Measurements from ENCODE around the gene PPP2R5D. TPM values are rescaled to one million over a fixed set of nuclear protein-coding genes. Genes with fewer than 3 reads are reported as not detected.

Gene PPP2R5D
- total and polyA plus RNA-seq, 9 of the 15 experiments (the other 6 are each of a cell fraction or from before 2014, with no cell fraction given) = 1.3 to 96.1 (median 38.4) TPM

DNA sequence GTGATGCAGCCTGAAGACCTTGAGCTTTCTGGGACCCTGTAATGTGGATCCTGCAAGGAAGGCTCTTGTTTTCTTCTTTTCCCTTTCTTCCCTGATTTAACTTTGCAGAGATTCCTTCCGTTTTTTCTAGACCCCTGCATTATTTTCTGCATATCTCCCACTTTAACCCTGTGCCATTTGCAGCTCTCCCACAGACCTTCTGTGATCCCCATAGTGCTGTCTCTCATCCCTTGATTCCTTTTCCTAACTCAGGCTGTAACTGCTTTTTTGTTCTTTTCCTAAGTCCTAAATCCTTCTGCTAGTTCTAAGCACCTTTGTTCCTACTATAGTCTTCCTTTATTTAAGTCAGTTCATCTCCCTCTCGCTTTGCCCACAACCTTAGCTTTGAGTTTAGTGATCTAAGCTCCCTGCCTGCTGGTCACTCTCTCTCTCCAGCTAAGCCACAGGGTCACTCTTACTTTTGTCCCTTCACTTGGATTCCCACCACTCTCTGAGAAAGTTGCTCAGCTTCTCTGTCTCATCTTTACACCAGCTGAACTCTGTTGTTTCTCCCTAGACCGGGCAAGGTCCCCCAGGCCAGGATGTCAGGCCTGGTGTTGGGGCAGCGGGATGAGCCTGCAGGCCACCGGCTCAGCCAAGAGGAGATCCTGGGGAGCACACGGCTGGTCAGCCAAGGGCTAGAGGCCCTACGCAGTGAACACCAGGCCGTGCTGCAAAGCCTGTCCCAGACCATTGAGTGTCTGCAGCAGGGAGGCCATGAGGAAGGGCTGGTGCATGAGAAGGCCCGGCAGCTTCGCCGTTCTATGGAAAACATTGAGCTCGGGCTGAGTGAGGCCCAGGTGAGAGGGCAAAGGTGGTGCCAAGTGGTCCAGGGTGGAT, 76.6 kb downstream of the PPP2R5D start:
- H3K9me1 ChIP-seq (ENCODE audit: control insufficient read depth, insufficient read depth, low read length) = no peaks in the 10 kb centered on the region
- in situ Hi-C loops (cut with MboI) = no loop called here
- POLR2A ChIA-PET = interaction anchor here (0.6 to 1.0 kb wide), 6 partner anchors 10 to 161 kb away, joined by 3 to 5 read pairs (median 4); partner anchors contain the start of gene PTK7
- peak overlapping the region in 1 of 2 experiments; percentile 81; a peak in 2 of 4 replicates for H3K9ac ChIP-seq (ENCODE audit: insufficient read depth in 1 of 2, low read depth in 2 of 2, low read length in 2 of 2)
- no peak for TF ChIP-seq SP1 (CRISPR knock-in tag; IDR thresholded peaks at IDR 0.05)
- no peak for TF ChIP-seq MYNN (IDR thresholded peaks at IDR 0.05)
- 0 out of 2 replicates have a peak, but pooled peaks have one; percentile 49 for TF ChIP-seq MYNN (CRISPR knock-in tag; IDR thresholded peaks at IDR 0.05)
- H2AFZ ChIP-seq (ENCODE audit: low read depth, low read length) = 0 out of 2 replicates have a peak overlapping the region, but pooled peaks have one; percentile 98
- CTCF ChIA-PET (ENCODE audit: low intra/inter-chr PET ratio) = no interaction called here
- H4K20me1 ChIP-seq (replicated peaks; ENCODE audit: control insufficient read depth, insufficient read depth, low read length) = no peaks in the 10 kb centered on the region
- no peaks in the 10 kb centered on the region for H3K9me3 ChIP-seq (replicated peaks; ENCODE audit: control insufficient read depth, insufficient read depth, low read depth, low read length)
- no peak overlapping the region; the same call in 2 of the 3 replicates for H3K27ac ChIP-seq (ENCODE audit: extremely low read depth, low read depth, low read length)
- DNase-seq (ENCODE audit: extremely low read depth in 1 of 4, low spot score in 3 of 4) = no peak
- H3K4me1 ChIP-seq (replicated peaks in 1 of 2; ENCODE audit: control insufficient read depth in 2 of 2, insufficient read depth in 2 of 2, low read length in 2 of 2) = peaks cover 15 to 17% of the 10 kb centered on the region in 2 experiments
- BruUV-seq (replicated peaks) = TSS peak; percentile 66
- FAIRE-seq = no peak
- WGBS (ENCODE audit: insufficient coverage, low coverage, missing lambda C conversion rate) = 55% methylated on average over 12 of the region's 12 CpGs
- no peaks in the 10 kb centered on the region for H3K27me3 ChIP-seq (ENCODE audit: control insufficient read depth in 2 of 2, insufficient read depth in 2 of 2, low read length in 2 of 2)
- H3K4me3 ChIP-seq = no peak overlapping the region
- H3K4me2 ChIP-seq (ENCODE audit: insufficient read depth, low read length) = peak overlapping the region; percentile 96
- peaks cover 21% of the 10 kb centered on the region for H3K79me2 ChIP-seq (ENCODE audit: control insufficient read depth, insufficient read depth, low read length)
- intact Hi-C loops (cut with micrococcal nuclease) = no loop called here
- H3K36me3 ChIP-seq (ENCODE audit: control insufficient read depth, insufficient read depth, low read length) = peaks cover 27% of the 10 kb centered on the region
- ATAC-seq = no peak

DNA sequence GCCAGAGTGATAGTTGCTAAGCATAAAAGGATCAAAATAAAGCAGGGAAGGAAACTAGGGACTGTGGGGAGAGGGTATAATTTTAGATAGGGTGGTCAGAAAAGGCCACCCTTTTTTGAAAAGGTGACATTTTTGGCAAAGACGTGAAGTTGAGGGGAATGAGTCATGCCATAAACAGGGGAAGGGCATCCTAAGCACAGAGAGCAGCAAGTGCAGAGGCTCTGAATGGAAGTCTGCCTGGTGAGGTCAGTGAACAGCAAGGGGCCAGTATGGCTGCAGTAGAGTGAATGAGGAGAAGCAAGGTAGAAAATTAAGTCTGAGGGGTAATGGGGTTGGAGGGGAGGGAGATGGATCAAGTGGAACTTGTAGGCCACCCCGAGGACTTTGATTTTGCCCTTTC, 77.5 kb downstream of the PPP2R5D start:
- Histone ChIP-seq H3K36me3 (ENCODE audit: control insufficient read depth, insufficient read depth, low read length) (peaks cover 20% of the 10 kb centered on the region), H3K9me1 (ENCODE audit: control insufficient read depth, insufficient read depth, low read length) (no peaks in the 10 kb centered on the region), H3K27ac (ENCODE audit: extremely low read depth, low read depth, low read length) (no peak overlapping the region), H3K27me3 (ENCODE audit: control insufficient read depth in 2 of 2, insufficient read depth in 2 of 2, low read length in 2 of 2) (no peaks in the 10 kb centered on the region), H3K4me2 (ENCODE audit: insufficient read depth, low read length) (no peak overlapping the region), H3K4me1 (replicated peaks in 1 of 2; ENCODE audit: control insufficient read depth in 2 of 2, insufficient read depth in 2 of 2, low read length in 2 of 2) (peaks cover 15 to 17% of the 10 kb centered on the region in 2 experiments), H3K9me3 (replicated peaks; ENCODE audit: control insufficient read depth, insufficient read depth, low read depth, low read length) (no peaks in the 10 kb centered on the region), H3K79me2 (ENCODE audit: control insufficient read depth, insufficient read depth, low read length) (peaks cover 21% of the 10 kb centered on the region), H3K4me3 (no peak overlapping the region), H3K9ac (ENCODE audit: insufficient read depth in 1 of 2, low read depth in 2 of 2, low read length in 2 of 2) (no peak overlapping the region), H4K20me1 (replicated peaks; ENCODE audit: control insufficient read depth, insufficient read depth, low read length) (no peaks in the 10 kb centered on the region), H2AFZ (ENCODE audit: low read depth, low read length) (no peak overlapping the region)
- no TSS peak for BruUV-seq (replicated peaks)
- ATAC-seq = no peak
- intact Hi-C loops (cut with micrococcal nuclease) (no loop called here), in situ Hi-C loops (cut with MboI) (no loop called here)
- POLR2A ChIA-PET = interaction anchor here (1.0 kb wide), 1 partner anchor 11 kb away, joined by 4 read pairs; no protein-coding TSS in a partner anchor
- DNase-seq (ENCODE audit: extremely low read depth in 1 of 4, low spot score in 3 of 4) = no peak
- no peak for FAIRE-seq
- CTCF ChIA-PET (ENCODE audit: low intra/inter-chr PET ratio) = no interaction called here
- 13% methylated on average over 2 of the region's 2 CpGs for WGBS (ENCODE audit: insufficient coverage, low coverage, missing lambda C conversion rate)
- TF ChIP-seq, protein P1, sequence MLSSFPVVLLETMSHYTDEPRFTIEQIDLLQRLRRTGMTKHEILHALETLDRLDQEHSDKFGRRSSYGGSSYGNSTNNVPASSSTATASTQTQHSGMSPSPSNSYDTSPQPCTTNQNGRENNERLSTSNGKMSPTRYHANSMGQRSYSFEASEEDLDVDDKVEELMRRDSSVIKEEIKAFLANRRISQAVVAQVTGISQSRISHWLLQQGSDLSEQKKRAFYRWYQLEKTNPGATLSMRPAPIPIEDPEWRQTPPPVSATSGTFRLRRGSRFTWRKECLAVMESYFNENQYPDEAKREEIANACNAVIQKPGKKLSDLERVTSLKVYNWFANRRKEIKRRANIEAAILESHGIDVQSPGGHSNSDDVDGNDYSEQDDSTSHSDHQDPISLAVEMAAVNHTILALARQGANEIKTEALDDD (IDR thresholded peaks at IDR 0.05) = no peak
- no peak for TF ChIP-seq EHMT2 (IDR thresholded peaks at IDR 0.05)
- no peak for TF ChIP-seq DNMT1 (IDR thresholded peaks at IDR 0.05)
- TF ChIP-seq, protein P2, sequence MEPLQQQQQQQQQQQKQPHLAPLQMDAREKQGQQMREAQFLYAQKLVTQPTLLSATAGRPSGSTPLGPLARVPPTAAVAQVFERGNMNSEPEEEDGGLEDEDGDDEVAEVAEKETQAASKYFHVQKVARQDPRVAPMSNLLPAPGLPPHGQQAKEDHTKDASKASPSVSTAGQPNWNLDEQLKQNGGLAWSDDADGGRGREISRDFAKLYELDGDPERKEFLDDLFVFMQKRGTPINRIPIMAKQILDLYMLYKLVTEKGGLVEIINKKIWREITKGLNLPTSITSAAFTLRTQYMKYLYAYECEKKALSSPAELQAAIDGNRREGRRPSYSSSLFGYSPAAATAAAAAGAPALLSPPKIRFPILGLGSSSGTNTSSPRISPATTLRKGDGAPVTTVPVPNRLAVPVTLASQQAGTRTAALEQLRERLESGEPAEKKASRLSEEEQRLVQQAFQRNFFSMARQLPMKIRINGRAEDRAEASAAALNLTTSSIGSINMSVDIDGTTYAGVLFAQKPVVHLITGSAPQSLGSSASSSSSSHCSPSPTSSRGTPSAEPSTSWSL (CRISPR knock-in tag; IDR thresholded peaks at IDR 0.05; ENCODE audit: borderline replicate concordance) = no peak
- no peak for TF ChIP-seq HMG20B (CRISPR knock-in tag; IDR thresholded peaks at IDR 0.05)
- TF ChIP-seq RBM25 (IDR thresholded peaks at IDR 0.05; ENCODE audit: low read depth, low read length, severe bottlenecking) = no peak
- TF ChIP-seq MYNN (IDR thresholded peaks at IDR 0.05) = no peak
- no peak for TF ChIP-seq MYNN (CRISPR knock-in tag; IDR thresholded peaks at IDR 0.05)
- no peak for TF ChIP-seq ZNF146 (CRISPR knock-in tag; IDR thresholded peaks at IDR 0.05; ENCODE audit: unreplicated experiment)
- no peak for TF ChIP-seq SAP30 (IDR thresholded peaks at IDR 0.05; ENCODE audit: borderline replicate concordance, insufficient read depth, low read depth, low read length, poor library complexity, severe bottlenecking)
- no peak for TF ChIP-seq HCFC1 (IDR thresholded peaks at IDR 0.05; ENCODE audit: low read depth, low read length)

All from K562 (cell line).